Activated T-cell treated with anti-CD3 and anti-CD28 coated beads, Interleukin-2, amount 50 U/mL, for 1 hour (primary cell): ENCODE data around the gene QRFP.

ENCODE experiments used
- DNase-seq: peaks from one replicate; pipeline ENCODE4 v3.0.0-alpha.2; 2020

The QRFP gene

GRCh38 chr9:130890870-130891687 lies 5.5 kb downstream of the QRFP start:
- no peak for DNase-seq

DNA sequence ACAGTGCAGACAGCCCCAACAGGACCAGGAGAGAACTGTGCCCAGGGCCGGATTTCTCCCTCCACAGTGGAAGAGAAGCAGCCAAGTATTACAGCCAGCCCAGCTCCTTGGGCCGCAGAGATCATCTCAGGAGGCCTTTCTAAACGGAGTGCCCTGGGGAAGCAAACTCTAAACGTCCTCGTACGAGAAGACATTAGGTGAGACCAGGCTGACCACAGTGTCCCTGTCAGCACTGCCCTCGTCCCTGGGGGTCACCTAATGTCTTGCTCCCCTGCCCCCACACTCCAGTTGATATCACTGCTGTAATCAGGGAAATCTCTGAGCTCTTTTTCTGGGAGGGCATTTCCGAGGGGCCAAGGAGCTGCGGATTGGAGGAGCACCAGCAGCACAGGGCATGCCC lies 6.5 kb downstream of the QRFP start:
- DNase-seq: no peak

DNA sequence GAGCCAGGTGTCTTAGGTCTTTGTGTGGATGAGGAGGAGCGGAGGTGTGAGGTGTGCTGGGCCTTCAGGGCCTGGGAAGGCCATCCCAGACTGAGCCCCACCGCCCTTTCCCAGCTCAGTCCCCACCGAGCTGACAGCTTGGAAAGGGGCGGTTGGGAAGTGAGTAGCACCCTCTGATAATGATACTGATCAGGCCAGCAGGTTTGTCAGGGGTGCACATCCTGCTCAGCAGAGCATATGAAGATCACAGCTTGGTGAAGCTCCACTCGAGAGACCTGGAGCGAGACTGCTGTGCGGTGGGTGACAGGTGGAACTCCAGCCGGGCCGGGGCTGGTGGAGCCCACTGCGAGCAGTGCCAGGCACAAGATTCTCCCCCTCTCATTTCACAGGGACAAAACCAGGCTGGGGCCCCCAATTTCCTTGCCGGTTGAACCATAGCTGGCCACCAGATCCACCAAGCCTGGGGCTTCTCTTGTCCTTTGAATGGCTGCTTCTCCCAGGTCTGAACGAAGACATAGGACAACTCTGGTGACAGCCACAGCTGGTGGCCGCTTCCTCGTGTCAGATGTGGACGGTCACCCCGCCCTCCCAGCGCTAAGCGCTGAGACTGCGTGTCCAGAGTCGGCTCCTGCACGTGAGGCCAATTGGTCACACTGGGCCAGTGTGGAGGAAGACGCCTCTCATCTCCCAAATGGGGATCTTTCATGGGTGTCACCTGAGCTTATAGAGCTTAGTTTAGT lies 8.3 kb downstream of the QRFP start:
- no peak for DNase-seq

GRCh38 chr9:130887494-130888144 lies 9.0 kb downstream of the QRFP start:
- no peak for DNase-seq

GRCh38 chr9:130886981-130887380 lies 9.6 kb downstream of the QRFP start:
- DNase-seq: no peak

DNA sequence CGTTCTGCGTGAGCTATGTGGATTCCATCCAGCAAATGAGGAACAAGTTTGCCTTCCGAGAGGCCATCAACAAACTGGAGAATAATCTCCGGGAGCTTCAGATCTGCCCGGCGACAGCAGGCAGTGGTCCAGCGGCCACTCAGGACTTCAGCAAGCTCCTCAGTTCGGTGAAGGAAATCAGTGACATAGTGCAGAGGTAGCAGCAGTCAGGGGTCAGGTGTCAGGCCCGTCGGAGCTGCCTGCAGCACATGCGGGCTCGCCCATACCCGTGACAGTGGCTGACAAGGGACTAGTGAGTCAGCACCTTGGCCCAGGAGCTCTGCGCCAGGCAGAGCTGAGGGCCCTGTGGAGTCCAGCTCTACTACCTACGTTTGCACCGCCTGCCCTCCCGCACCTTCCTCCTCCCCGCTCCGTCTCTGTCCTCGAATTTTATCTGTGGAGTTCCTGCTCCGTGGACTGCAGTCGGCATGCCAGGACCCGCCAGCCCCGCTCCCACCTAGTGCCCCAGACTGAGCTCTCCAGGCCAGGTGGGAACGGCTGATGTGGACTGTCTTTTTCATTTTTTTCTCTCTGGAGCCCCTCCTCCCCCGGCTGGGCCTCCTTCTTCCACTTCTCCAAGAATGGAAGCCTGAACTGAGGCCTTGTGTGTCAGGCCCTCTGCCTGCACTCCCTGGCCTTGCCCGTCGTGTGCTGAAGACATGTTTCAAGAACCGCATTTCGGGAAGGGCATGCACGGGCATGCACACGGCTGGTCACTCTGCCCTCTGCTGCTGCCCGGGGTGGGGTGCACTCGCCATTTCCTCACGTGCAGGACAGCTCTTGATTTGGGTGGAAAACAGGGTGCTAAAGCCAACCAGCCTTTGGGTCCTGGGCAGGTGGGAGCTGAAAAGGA lies 10.9 kb downstream of the QRFP start:
- no peak for DNase-seq

DNA sequence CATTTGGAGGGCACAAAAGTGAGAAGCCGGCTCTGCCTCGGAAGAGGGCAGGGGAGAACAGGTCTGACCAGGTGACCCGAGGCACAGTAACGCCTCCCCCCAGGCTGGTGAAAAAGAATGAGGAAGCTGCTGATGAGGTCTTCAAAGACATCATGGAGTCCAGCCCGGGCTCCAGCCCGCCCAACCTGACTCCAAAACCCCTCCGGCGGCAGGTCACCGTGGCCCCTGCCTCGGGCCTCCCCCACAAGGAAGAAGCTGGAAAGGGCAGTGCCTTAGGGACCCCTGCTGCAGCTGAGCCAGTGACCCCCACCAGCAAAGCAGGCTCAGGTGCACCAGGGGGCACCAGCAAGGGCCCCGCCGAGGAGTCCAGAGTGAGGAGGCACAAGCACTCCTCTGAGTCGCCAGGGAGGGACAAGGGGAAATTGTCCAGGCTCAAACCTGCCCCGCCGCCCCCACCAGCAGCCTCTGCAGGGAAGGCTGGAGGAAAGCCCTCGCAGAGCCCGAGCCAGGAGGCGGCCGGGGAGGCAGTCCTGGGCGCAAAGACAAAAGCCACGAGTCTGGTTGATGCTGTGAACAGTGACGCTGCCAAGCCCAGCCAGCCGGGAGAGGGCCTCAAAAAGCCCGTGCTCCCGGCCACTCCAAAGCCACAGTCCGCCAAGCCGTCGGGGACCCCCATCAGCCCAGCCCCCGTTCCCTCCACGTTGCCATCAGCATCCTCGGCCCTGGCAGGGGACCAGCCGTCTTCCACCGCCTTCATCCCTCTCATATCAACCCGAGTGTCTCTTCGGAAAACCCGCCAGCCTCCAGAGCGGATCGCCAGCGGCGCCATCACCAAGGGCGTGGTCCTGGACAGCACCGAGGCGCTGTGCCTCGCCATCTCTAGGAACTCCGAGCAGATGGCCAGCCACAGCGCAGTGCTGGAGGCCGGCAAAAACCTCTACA lies 11.8 kb downstream of the QRFP start:
- DNase-seq: no peak

DNA sequence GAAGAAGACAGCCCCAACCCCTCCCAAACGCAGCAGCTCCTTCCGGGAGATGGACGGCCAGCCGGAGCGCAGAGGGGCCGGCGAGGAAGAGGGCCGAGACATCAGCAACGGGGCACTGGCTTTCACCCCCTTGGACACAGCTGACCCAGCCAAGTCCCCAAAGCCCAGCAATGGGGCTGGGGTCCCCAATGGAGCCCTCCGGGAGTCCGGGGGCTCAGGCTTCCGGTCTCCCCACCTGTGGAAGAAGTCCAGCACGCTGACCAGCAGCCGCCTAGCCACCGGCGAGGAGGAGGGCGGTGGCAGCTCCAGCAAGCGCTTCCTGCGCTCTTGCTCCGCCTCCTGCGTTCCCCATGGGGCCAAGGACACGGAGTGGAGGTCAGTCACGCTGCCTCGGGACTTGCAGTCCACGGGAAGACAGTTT lies 12.5 kb downstream of the QRFP start:
- DNase-seq: no peak

DNA sequence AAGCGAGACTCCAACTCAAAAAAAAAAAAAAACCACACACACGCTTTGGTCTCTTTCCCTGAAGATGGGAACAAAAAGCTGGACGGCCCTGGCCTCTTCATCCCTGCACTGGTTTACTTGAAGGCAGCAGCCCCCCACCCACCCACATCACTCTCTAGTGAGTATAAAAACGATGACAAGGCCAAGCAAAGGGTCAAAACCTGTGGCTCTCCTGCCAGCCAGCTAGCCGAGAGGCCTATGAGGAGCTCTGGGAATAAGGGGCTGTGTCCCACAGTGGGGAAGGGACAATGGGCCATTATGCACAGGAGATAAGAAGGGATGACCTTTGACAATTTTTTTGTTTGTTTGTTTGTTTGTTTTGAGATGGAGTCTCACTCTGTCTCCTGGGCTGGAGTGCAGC lies 13.1 kb downstream of the QRFP start:
- no peak for DNase-seq

DNA sequence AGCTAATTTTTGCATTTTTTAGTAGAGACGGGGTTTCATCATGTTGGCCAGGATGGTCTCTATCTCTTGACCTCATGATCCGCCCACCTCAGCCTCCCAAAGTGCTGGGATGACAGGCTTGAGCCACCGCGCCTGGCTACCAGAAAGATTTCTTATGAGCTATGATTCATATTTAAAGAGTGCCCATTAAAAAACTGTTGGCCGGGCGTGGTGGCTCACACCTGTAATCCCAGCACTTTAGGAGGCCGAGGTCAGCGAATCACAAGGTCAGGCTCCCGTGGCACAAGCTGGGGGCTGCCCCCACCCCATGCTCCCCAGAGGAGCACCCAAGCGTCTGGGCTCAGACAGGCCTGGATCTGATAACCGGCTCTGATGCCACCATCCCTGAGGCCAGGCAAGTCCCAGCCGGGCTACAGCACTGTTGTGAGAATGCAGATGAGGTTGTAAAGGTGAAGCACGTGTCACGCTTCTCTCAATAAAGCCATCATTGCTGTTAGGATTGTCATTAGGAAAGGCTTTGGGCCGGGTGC lies 13.9 kb downstream of the QRFP start:
- no peak for DNase-seq

GRCh38 chr9:130881516-130881915 lies 15.1 kb downstream of the QRFP start:
- DNase-seq: no peak

DNA sequence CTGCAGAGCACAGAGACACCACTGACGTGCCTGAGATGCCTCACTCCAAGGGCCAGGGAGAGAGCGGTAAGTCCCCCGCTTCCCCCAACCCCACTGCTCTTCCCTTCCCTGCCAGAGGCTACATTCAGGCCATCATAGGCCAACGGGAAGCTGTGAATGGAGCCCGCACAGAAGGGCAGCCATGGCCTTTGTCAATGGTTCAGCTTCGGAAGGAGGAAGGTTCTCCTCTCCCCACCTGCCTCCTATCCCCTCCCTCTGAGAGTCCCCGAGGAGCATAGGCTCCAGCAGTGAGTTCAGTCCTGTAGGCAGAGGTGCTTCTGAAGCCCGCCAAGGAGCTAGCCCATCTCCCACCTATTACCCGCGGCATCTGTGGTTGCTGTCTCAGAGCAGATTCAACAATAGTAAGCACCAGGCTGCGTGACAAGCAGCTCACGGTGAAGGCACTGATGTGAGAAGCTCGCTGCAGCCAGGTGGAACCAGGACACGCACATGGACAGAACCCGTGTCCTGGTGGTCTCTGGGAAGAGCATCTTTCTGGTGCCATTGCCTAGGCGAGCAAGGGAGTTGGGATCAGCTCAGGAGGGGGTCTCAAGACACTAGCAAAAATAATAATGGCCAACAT lies 15.9 kb downstream of the QRFP start:
- no peak for DNase-seq

GRCh38 chr9:130879863-130880411 lies 16.7 kb downstream of the QRFP start:
- no peak for DNase-seq

GRCh38 chr9:130878295-130878694 lies 18.3 kb downstream of the QRFP start:
- no peak for DNase-seq

DNA sequence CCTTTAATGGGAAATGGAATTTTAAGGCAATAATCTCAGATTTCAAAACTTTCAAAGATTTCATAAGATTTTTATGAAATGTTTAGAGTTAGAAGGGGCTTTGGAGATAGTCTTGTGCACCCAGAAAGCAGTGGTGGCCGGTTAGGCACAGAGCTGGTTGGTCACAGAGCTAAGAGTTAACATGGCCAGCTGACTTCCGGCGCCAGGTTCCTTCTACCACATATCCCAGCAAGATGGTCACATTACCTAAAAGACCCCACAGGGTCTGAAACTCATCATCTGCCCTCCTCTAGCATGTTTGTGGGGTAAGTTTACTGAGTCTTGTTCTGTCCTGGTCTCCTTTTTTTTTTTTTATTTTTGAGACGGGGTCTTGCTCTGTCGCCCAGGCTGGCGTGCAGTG lies 19.3 kb downstream of the QRFP start:
- no peak for DNase-seq

DNA sequence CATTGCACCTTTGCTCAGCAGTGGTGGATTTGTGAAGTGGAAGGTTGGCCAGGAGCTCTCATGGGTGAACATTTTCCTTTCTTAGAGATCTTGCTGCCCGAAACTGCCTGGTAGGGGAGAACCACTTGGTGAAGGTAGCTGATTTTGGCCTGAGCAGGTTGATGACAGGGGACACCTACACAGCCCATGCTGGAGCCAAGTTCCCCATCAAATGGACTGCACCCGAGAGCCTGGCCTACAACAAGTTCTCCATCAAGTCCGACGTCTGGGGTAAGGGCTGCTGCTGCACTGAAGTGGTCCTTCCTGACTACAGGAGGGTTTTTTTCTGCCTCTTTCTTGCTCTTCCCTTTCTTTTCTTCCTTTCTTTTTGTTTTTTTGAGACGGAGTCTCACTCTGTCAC lies 21.8 kb downstream of the QRFP start:
- no peak for DNase-seq

GRCh38 chr9:130873966-130874365 lies 22.6 kb downstream of the QRFP start:
- no peak for DNase-seq

- no peak for DNase-seq
These were observed 23.6 kb downstream of the QRFP start for GRCh38 chr9:130872912-130873503.

- no peak for DNase-seq
These were observed 24.1 kb downstream of the QRFP start for GRCh38 chr9:130872508-130872907.

GRCh38 chr9:130872093-130872492 lies 24.5 kb downstream of the QRFP start:
- no peak for DNase-seq
